ENCODE data around the gene RNF113A.

The RNF113A gene

DNA sequence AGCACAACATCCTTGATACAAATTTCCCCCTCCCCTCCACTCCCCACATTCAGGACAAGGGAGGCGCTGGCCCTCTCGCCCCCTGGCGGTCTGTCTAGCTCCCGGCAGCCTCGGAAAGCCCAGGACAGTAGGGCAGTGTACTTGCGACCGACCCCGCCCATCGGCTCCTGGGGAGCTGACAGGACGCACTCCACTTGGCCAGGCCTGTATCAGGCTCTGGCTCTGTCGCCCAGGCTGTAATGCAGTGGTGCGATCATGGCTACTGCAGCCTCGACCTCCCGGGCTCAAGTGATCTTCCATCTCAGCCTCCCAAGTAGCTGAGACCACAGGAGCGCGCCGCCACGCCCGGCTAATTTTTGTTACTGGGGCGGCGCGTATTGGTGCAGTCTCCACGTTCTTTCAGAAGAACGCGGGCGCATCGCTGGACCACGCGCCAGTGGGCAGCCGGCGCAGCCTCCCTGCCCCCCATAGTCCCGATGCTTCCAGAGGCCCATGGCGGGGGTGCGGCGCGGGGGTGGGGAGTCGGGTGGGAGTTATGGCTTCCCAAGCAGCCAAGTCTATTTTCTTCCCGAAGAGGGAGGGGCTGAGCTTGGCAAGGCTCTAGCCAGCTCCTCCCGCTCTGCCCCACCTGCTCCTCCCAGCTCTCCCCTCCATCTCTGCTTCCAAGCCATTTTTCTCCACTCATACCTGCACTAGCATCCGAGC is 16.3 kb upstream of the RNF113A start:
- H3K9me3 ChIP-seq (ENCODE audit: control insufficient read depth in 5 of 5, low read length in 5 of 5): no peaks in the 10 kb centered on the region
- H3K4me3 ChIP-seq (ENCODE audit: low read depth in 1 of 5, low read length in 5 of 5): peak overlapping the region in 3 of 5 donors; percentile 24 to 57 (median 34)
- peaks cover 0 to 8% (median 3%) of the 10 kb centered on the region in 5 donors for H3K27me3 ChIP-seq (ENCODE audit: control insufficient read depth in 5 of 5, insufficient read depth in 4 of 5, low read length in 5 of 5)
- no peaks in the 10 kb centered on the region for H3K36me3 ChIP-seq (ENCODE audit: control insufficient read depth in 5 of 5, insufficient read depth in 5 of 5, low read length in 5 of 5)
- no peak overlapping the region for H3K27ac ChIP-seq (ENCODE audit: low read depth, low read length)
- H3K9ac ChIP-seq (ENCODE audit: low read length in 5 of 5): peak overlapping the region in 1 of 5 donors; percentile 11
- peaks cover 0 to 4% (median 0%) of the 10 kb centered on the region in 5 donors for H3K4me1 ChIP-seq (ENCODE audit: control insufficient read depth in 5 of 5, insufficient read depth in 5 of 5, low read length in 5 of 5)

GRCh38 chrX:119885554-119886428 is 14.3 kb upstream of the RNF113A start:
- peaks cover 0 to 4% (median 0%) of the 10 kb centered on the region in 5 donors for H3K4me1 ChIP-seq (ENCODE audit: control insufficient read depth in 5 of 5, insufficient read depth in 5 of 5, low read length in 5 of 5)
- peak overlapping the region in 4 of 5 donors; percentile 7 to 38 (median 24) for H3K4me3 ChIP-seq (ENCODE audit: low read depth in 1 of 5, low read length in 5 of 5)
- H3K36me3 ChIP-seq (ENCODE audit: control insufficient read depth in 5 of 5, insufficient read depth in 5 of 5, low read length in 5 of 5): no peaks in the 10 kb centered on the region
- peaks cover 0 to 13% (median 3%) of the 10 kb centered on the region in 5 donors for H3K27me3 ChIP-seq (ENCODE audit: control insufficient read depth in 5 of 5, insufficient read depth in 4 of 5, low read length in 5 of 5)
- peak overlapping the region in 1 of 5 donors; percentile 6 for H3K9ac ChIP-seq (ENCODE audit: low read length in 5 of 5)
- H3K9me3 ChIP-seq (ENCODE audit: control insufficient read depth in 5 of 5, low read length in 5 of 5): no peaks in the 10 kb centered on the region
- H3K27ac ChIP-seq (ENCODE audit: low read depth, low read length): no peak overlapping the region

GRCh38 chrX:119880552-119881437 is 9.3 kb upstream of the RNF113A start:
- Histone ChIP-seq H3K27me3 (ENCODE audit: control insufficient read depth in 5 of 5, insufficient read depth in 4 of 5, low read length in 5 of 5) (peaks cover 0 to 6% (median 0%) of the 10 kb centered on the region in 5 donors), H3K4me1 (ENCODE audit: control insufficient read depth in 5 of 5, insufficient read depth in 5 of 5, low read length in 5 of 5) (no peaks in the 10 kb centered on the region), H3K9ac (ENCODE audit: low read length in 5 of 5) (no peak overlapping the region), H3K36me3 (ENCODE audit: control insufficient read depth in 5 of 5, insufficient read depth in 5 of 5, low read length in 5 of 5) (peaks cover 0 to 9% (median 5%) of the 10 kb centered on the region in 5 donors), H3K9me3 (ENCODE audit: control insufficient read depth in 5 of 5, low read length in 5 of 5) (no peaks in the 10 kb centered on the region), H3K27ac (ENCODE audit: low read depth, low read length) (no peak overlapping the region), H3K4me3 (ENCODE audit: low read depth in 1 of 5, low read length in 5 of 5) (no peak overlapping the region)

DNA sequence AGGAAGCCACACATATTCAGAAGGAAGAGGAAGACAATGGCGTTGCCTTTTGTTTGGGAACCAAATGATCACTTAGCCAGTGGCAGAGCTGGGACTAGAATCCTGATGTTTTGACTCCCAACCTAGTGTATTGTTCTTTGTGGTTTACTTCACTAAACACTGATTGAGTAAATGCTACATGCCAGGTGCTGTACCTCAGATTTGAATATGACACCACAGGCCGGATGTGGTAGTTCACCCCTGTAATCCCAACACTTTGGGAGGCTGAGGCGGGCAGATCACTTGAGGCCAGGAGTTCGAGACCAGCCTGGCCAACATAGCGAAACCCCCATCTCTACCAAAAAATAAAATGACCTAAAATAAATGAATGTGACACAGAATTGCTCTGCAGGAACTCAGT is 8.5 kb upstream of the RNF113A start:
- H3K4me1 ChIP-seq (ENCODE audit: control insufficient read depth in 5 of 5, insufficient read depth in 5 of 5, low read length in 5 of 5): no peaks in the 10 kb centered on the region
- H3K27me3 ChIP-seq (ENCODE audit: control insufficient read depth in 5 of 5, insufficient read depth in 4 of 5, low read length in 5 of 5): peaks cover 0 to 6% (median 0%) of the 10 kb centered on the region in 5 donors
- no peak overlapping the region for H3K4me3 ChIP-seq (ENCODE audit: low read depth in 1 of 5, low read length in 5 of 5)
- H3K9ac ChIP-seq (ENCODE audit: low read length in 5 of 5): no peak overlapping the region
- H3K9me3 ChIP-seq (ENCODE audit: control insufficient read depth in 5 of 5, low read length in 5 of 5): no peaks in the 10 kb centered on the region
- peaks cover 0 to 11% (median 5%) of the 10 kb centered on the region in 5 donors for H3K36me3 ChIP-seq (ENCODE audit: control insufficient read depth in 5 of 5, insufficient read depth in 5 of 5, low read length in 5 of 5)
- H3K27ac ChIP-seq (ENCODE audit: low read depth, low read length): no peak overlapping the region

DNA sequence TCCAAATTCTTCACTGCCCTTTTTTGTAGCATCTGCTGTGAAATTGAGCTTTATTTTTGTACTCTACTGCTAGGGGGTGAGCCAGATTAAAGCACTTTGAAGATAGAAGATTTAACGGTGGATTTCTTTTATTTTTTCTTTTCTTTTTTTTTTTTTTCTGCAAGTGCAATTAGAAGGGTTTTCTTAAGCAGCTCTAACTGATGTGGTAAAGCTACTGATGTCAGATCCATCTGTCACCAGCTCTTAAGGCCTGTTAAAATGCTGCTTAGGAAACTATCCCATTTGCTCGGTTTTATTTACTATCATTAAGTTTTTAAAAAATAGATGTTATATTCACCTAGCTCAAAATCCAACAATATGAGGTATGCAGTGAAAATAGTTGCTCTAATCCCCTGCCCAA is 7.2 kb upstream of the RNF113A start:
- Histone ChIP-seq H3K4me1 (ENCODE audit: control insufficient read depth in 5 of 5, insufficient read depth in 5 of 5, low read length in 5 of 5) (no peaks in the 10 kb centered on the region), H3K27ac (ENCODE audit: low read depth, low read length) (no peak overlapping the region), H3K4me3 (ENCODE audit: low read depth in 1 of 5, low read length in 5 of 5) (no peak overlapping the region), H3K27me3 (ENCODE audit: control insufficient read depth in 5 of 5, insufficient read depth in 4 of 5, low read length in 5 of 5) (peaks cover 0 to 6% (median 0%) of the 10 kb centered on the region in 5 donors), H3K9me3 (ENCODE audit: control insufficient read depth in 5 of 5, low read length in 5 of 5) (no peaks in the 10 kb centered on the region), H3K36me3 (ENCODE audit: control insufficient read depth in 5 of 5, insufficient read depth in 5 of 5, low read length in 5 of 5) (peaks cover 0 to 11% (median 5%) of the 10 kb centered on the region in 5 donors), H3K9ac (ENCODE audit: low read length in 5 of 5) (no peak overlapping the region)

DNA sequence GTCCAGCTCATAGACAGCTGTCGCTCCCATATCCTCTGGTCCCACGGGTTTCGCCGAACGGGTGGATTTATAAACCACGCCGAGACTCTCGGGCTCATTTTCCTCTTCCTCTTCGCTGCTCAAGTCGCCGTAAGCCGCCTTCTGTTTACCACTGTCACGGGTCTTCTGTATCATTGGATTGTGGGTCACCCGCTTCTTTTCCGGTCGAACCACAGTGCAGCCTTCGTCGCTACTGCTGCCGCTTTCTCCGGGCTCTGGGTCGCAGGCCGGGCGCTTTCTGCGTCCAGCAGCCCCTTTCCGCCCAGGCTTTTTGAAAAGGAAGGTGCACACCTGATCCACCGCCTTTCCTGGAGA is 311 bp downstream of the RNF113A start:
- peak overlapping the region; percentile 90 for H3K27ac ChIP-seq (ENCODE audit: low read depth, low read length)
- H3K9me3 ChIP-seq (ENCODE audit: control insufficient read depth in 5 of 5, low read length in 5 of 5): peaks cover 0 to 7% (median 0%) of the 10 kb centered on the region in 5 donors
- no peaks in the 10 kb centered on the region for H3K27me3 ChIP-seq (ENCODE audit: control insufficient read depth in 5 of 5, insufficient read depth in 4 of 5, low read length in 5 of 5)
- H3K36me3 ChIP-seq (ENCODE audit: control insufficient read depth in 5 of 5, insufficient read depth in 5 of 5, low read length in 5 of 5): peaks cover 0 to 4% (median under 1%) of the 10 kb centered on the region in 5 donors
- peak overlapping the region; percentile 62 to 92 (median 80) for H3K4me3 ChIP-seq (ENCODE audit: low read depth in 1 of 5, low read length in 5 of 5)
- H3K4me1 ChIP-seq (ENCODE audit: control insufficient read depth in 5 of 5, insufficient read depth in 5 of 5, low read length in 5 of 5): peaks cover 0 to 16% (median 9%) of the 10 kb centered on the region in 5 donors
- peak overlapping the region; percentile 12 to 86 (median 85) for H3K9ac ChIP-seq (ENCODE audit: low read length in 5 of 5)

DNA sequence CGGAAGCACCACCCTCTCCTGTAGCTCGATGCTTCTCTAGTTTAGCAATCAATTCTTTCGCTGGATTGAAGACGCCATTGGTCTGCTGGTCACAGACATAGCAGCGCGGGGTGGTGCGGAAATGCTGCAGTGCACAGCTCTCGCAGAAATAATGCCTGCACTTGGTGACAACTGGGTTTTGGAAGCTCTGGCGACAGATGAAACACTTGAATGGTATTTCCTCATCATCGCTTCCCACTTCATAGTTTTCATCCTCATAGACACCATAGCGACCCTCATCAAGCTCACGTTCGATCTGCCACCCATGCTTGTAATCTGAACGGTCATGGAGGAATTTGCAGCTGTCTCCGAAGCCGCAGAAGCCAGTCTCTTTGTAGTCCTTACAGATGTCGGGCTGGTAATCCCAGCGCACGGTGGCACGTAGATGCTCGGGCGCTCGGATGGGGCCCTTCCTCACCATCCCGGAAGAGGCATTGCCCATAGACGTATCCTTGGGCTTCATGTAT is 854 bp downstream of the RNF113A start:
- peak overlapping the region; percentile 90 for H3K27ac ChIP-seq (ENCODE audit: low read depth, low read length)
- H3K4me1 ChIP-seq (ENCODE audit: control insufficient read depth in 5 of 5, insufficient read depth in 5 of 5, low read length in 5 of 5): peaks cover 0 to 16% (median 9%) of the 10 kb centered on the region in 5 donors
- no peaks in the 10 kb centered on the region for H3K27me3 ChIP-seq (ENCODE audit: control insufficient read depth in 5 of 5, insufficient read depth in 4 of 5, low read length in 5 of 5)
- H3K4me3 ChIP-seq (ENCODE audit: low read depth in 1 of 5, low read length in 5 of 5): peak overlapping the region; percentile 62 to 92 (median 80)
- H3K9ac ChIP-seq (ENCODE audit: low read length in 5 of 5): peak overlapping the region; percentile 12 to 86 (median 85)
- H3K9me3 ChIP-seq (ENCODE audit: control insufficient read depth in 5 of 5, low read length in 5 of 5): peaks cover 0 to 7% (median 0%) of the 10 kb centered on the region in 5 donors
- H3K36me3 ChIP-seq (ENCODE audit: control insufficient read depth in 5 of 5, insufficient read depth in 5 of 5, low read length in 5 of 5): peaks cover 0 to 2% (median 0%) of the 10 kb centered on the region in 5 donors

DNA sequence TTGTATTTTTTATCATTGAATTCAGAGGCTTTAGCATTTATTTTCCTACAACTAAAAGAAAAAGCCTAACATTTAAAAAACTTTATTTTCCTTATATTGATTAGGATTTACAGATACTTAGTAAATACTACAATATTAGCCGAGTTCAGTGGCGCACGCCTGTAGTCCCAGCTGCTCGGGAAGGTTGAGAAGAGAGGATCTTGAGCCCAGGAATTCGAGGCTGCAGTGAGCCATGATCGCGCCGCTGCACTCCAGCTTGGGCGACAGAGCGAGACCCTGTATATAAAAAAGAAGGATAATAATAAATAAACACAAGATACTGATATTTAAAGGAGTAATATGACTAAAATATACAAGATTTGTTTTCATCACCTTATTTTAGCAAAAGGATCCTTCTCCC is 18.1 kb downstream of the RNF113A start:
- peaks cover 0 to 4% (median 0%) of the 10 kb centered on the region in 5 donors for H3K9me3 ChIP-seq (ENCODE audit: control insufficient read depth in 5 of 5, low read length in 5 of 5)
- H3K27ac ChIP-seq (ENCODE audit: low read depth, low read length): peak overlapping the region; percentile 88
- peaks cover 0 to 2% (median 0%) of the 10 kb centered on the region in 5 donors for H3K27me3 ChIP-seq (ENCODE audit: control insufficient read depth in 5 of 5, insufficient read depth in 4 of 5, low read length in 5 of 5)
- H3K4me1 ChIP-seq (ENCODE audit: control insufficient read depth in 5 of 5, insufficient read depth in 5 of 5, low read length in 5 of 5): peaks cover 0 to 10% (median 4%) of the 10 kb centered on the region in 5 donors
- H3K4me3 ChIP-seq (ENCODE audit: low read depth in 1 of 5, low read length in 5 of 5): peak overlapping the region; percentile 38 to 75 (median 71)
- peak overlapping the region in 4 of 5 donors; percentile 39 to 79 (median 68) for H3K9ac ChIP-seq (ENCODE audit: low read length in 5 of 5)
- H3K36me3 ChIP-seq (ENCODE audit: control insufficient read depth in 5 of 5, insufficient read depth in 5 of 5, low read length in 5 of 5): peaks cover 0 to 6% (median 0%) of the 10 kb centered on the region in 5 donors
